ENCODE measurements around the gene HILPDA. TPM values are rescaled to one million over a fixed set of nuclear protein-coding genes. Genes with fewer than 3 reads are reported as not detected.

Gene HILPDA
- total RNA-seq, 1 donor from 2014 or later, result 17.0 TPM

DNA sequence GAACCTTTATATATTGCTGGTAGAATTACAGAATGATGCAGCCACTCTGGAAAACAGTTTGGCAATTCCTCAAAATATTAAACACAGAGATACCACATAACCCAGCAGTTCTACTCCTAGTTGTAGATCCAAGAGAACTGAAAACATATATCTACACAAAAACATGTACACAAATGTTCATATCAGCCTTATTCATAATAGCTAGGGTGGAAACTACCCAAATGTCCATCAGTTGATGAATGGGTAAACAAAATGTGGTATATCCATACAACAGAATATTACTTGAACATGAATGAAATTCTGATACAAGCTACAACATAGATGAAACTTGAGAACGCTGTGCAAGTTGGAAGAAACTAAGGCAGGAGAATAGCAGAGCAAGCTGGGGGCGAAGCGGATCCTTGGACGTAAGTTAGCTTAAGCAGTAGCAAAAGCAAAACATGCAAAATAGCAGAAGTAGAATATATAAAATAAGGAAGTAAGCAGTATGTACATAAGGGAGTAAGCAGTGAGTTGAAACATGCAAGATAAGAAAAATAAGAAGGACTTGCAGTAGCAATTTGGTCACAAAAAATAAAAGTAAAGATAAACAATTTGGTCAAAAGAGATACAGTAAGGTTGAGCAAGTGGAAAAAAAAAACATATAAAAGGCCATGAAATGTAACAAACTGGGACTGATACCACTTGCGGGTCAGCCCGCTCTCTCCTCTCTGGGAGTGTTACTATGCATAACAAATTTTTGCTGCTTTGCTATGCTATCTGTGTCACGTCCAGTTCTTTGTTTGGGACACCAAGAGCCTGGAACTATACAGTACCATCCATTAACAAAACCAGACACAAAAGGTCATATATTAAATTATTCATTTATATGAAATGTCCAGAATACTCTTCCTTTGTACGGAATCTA lies 18.0 kb upstream of the HILPDA start:
- H3K4me3 Mint-ChIP-seq, result peak overlapping the region; percentile 55
- no peaks in the 10 kb centered on the region for H3K27me3 Mint-ChIP-seq
- peaks cover 26% of the 10 kb centered on the region for H3K4me1 Mint-ChIP-seq
- TF ChIP-seq, protein P1, sequence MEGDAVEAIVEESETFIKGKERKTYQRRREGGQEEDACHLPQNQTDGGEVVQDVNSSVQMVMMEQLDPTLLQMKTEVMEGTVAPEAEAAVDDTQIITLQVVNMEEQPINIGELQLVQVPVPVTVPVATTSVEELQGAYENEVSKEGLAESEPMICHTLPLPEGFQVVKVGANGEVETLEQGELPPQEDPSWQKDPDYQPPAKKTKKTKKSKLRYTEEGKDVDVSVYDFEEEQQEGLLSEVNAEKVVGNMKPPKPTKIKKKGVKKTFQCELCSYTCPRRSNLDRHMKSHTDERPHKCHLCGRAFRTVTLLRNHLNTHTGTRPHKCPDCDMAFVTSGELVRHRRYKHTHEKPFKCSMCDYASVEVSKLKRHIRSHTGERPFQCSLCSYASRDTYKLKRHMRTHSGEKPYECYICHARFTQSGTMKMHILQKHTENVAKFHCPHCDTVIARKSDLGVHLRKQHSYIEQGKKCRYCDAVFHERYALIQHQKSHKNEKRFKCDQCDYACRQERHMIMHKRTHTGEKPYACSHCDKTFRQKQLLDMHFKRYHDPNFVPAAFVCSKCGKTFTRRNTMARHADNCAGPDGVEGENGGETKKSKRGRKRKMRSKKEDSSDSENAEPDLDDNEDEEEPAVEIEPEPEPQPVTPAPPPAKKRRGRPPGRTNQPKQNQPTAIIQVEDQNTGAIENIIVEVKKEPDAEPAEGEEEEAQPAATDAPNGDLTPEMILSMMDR (IDR thresholded peaks at IDR 0.05), result no peak
- no peaks in the 10 kb centered on the region for H3K9me3 Mint-ChIP-seq
- H3K27ac Mint-ChIP-seq, result peak overlapping the region; percentile 91
- intact Hi-C loops (cut with micrococcal nuclease), result loop anchor here (1.0 kb wide), 1 partner anchor 18 kb away; the partner anchor contains the start of gene HILPDA
- DNase-seq, result no peak
- ATAC-seq (ENCODE audit: low read depth), result peak; percentile 95
- ChIA-PET POLR2A (interaction anchor here (1.0 to 4.8 kb wide), 5 partner anchors 10 to 22 kb away, joined by 3 to 61 read pairs (median 6); partner anchors contain the start of gene HILPDA), CTCF (interaction anchor here (2.5 to 5.7 kb wide), 3 partner anchors 10 to 23 kb away, joined by 9 to 36 read pairs (median 28); partner anchors contain the start of gene HILPDA)
- H3K36me3 Mint-ChIP-seq (ENCODE audit: low read depth), result no peaks in the 10 kb centered on the region

DNA sequence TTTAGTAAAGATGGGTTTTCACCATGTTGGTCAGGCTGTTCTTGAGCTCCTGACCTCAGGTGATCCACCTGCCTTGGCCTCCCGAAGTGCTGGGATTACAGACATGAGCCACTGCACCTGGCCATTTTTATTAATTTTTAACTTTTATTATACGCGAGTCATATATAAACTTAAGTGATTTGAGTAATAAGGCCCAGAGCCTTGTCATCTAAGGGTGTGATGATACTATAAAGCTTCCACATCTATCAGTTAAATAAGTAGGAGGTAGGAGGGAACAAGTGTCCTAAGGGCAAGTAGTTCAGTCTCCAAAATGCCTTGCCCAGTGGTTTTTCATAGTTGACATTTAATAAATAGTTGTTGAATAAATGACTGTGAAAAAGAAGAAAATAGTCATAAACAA lies 13.3 kb upstream of the HILPDA start:
- Mint-ChIP-seq H3K27ac (no peak overlapping the region), H3K4me3 (no peak overlapping the region), H3K4me1 (peaks cover 32% of the 10 kb centered on the region), H3K27me3 (no peaks in the 10 kb centered on the region), H3K36me3 (ENCODE audit: low read depth) (no peaks in the 10 kb centered on the region), H3K9me3 (no peaks in the 10 kb centered on the region)
- CTCF ChIA-PET, result interaction anchor here (5.7 kb wide), 1 partner anchor 18 kb away, joined by 36 read pairs; no protein-coding TSS in a partner anchor
- no peak for ATAC-seq (ENCODE audit: low read depth)
- TF ChIP-seq, protein P1 (IDR thresholded peaks at IDR 0.05), result no peak
- POLR2A ChIA-PET, result interaction anchor here (0.6 to 5.9 kb wide), 2 partner anchors 11 to 98 kb away, joined by 3 to 51 read pairs; partner anchors contain the start of gene HILPDA
- no peak for DNase-seq
- intact Hi-C loops (cut with micrococcal nuclease), result no loop called here

DNA sequence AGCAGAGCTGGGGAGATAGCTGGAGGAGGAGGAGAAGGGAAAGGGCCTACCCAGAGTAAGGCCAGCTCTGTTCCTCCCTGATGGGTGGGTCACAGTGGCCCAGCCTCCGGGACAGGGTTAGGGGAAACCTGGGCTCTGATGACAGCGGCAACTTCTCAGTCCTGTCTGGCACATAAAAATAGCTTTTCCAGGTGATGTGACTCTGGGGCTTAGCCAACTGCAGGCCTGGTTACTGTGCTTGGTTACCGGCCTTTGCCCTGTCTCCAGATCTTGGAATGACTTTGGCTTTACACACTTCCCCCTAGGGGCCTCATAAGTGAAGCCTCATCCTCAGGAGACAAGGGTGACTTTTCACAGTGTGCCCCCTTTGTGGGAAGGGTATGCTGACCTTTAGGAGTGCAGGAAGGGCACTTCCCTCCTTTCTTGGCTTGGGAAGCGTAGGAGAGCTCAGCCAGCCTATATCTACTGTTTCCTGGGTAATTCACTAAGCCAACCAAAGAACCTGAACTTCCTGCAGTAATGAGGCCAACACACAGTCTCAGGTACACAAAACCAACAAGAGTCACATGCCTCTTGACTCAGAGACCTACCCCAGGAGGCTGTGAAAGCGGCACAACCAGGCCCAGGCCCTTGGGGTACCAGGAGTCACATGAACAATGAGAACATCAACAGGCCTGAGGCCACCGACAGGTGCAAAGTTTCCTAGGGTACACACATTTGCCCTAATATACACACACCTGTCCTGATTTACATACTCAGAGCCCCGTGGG lies 11.7 kb upstream of the HILPDA start:
- H3K27ac Mint-ChIP-seq, result peak overlapping the region; percentile 3
- H3K36me3 Mint-ChIP-seq (ENCODE audit: low read depth), result no peaks in the 10 kb centered on the region
- POLR2A ChIA-PET, result interaction anchor here (5.9 kb wide), 1 partner anchor 10 kb away, joined by 51 read pairs; the partner anchor contains the start of gene HILPDA
- H3K4me3 Mint-ChIP-seq, result no peak overlapping the region
- no peak for DNase-seq
- H3K9me3 Mint-ChIP-seq, result no peaks in the 10 kb centered on the region
- peak; percentile 28 for ATAC-seq (ENCODE audit: low read depth)
- TF ChIP-seq, protein P1 (IDR thresholded peaks at IDR 0.05), result no peak
- CTCF ChIA-PET, result interaction anchor here (1.0 to 2.4 kb wide), 3 partner anchors 11 to 17 kb away, joined by 5 to 21 read pairs (median 5); partner anchors contain the start of gene HILPDA
- intact Hi-C loops (cut with micrococcal nuclease), result no loop called here
- H3K4me1 Mint-ChIP-seq, result peaks cover 16% of the 10 kb centered on the region
- H3K27me3 Mint-ChIP-seq, result no peaks in the 10 kb centered on the region

DNA sequence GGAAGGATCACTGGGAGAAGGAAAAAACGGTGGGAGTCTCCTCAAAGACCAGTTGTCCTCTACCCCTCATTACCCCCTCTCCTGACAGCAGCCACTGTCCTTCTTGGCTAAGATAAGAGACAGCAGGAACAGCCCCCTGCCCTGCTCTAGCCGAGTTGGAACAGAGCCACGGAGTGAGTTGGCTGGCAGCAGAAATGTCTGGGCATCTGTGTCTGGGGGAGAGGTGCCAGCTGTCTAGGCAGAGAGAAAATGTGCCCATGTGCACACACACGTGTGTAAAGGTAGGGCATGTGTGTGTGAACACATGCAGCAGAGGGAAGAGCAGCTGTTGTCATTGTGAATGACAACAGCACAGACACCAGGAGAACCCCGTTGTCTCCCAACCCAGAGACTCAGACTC lies 9.4 kb upstream of the HILPDA start:
- DNase-seq (no peak), ATAC-seq (ENCODE audit: low read depth) (no peak)
- H3K4me3 Mint-ChIP-seq, result no peak overlapping the region
- TF ChIP-seq, protein P1 (IDR thresholded peaks at IDR 0.05), result no peak
- H3K9me3 Mint-ChIP-seq, result no peaks in the 10 kb centered on the region
- H3K27me3 Mint-ChIP-seq, result no peaks in the 10 kb centered on the region
- peaks cover 24% of the 10 kb centered on the region for H3K4me1 Mint-ChIP-seq
- no peaks in the 10 kb centered on the region for H3K36me3 Mint-ChIP-seq (ENCODE audit: low read depth)
- H3K27ac Mint-ChIP-seq, result no peak overlapping the region
- ChIA-PET POLR2A (no interaction called here), CTCF (interaction anchor here (0.8 to 2.2 kb wide), 2 partner anchors 9 to 19 kb away, joined by 3 to 7 read pairs; partner anchors contain the start of gene HILPDA)
- intact Hi-C loops (cut with micrococcal nuclease), result no loop called here

Measured in activated B cell treated with CpG ODN at 0.5 μM for 24 hours (primary cell).